PC-3 (cell line): ENCODE results near the gene CASKIN1.

ENCODE experiments used
- EZH2 ChIP-seq: fragments of 300-600 bp; sonication (generic); IDR thresholded peaks from one replicate; pipeline ENCODE4 v1.6.1; 2017; ENCODE audit warnings: antibody characterized with exemption, mild to moderate bottlenecking, low read length; ENCODE audit not compliant: unreplicated experiment
- EZH2phosphoT487 ChIP-seq: fragments of 300-600 bp; sonication (generic); IDR thresholded peaks from 2 replicates; pipeline ENCODE4 v1.6.1; 2018; ENCODE audit warnings: mild to moderate bottlenecking, antibody characterized with exemption, low read length, borderline replicate concordance
- TF ChIP-seq, protein P1 (sequence below): fragments of 300-600 bp; sonication (generic); conservative IDR thresholded peaks from 2 replicates; pipeline ENCODE4 v1.5.1; 2017; ENCODE audit warnings: antibody characterized with exemption, low read depth, mild to moderate bottlenecking, low read length

DNA sequence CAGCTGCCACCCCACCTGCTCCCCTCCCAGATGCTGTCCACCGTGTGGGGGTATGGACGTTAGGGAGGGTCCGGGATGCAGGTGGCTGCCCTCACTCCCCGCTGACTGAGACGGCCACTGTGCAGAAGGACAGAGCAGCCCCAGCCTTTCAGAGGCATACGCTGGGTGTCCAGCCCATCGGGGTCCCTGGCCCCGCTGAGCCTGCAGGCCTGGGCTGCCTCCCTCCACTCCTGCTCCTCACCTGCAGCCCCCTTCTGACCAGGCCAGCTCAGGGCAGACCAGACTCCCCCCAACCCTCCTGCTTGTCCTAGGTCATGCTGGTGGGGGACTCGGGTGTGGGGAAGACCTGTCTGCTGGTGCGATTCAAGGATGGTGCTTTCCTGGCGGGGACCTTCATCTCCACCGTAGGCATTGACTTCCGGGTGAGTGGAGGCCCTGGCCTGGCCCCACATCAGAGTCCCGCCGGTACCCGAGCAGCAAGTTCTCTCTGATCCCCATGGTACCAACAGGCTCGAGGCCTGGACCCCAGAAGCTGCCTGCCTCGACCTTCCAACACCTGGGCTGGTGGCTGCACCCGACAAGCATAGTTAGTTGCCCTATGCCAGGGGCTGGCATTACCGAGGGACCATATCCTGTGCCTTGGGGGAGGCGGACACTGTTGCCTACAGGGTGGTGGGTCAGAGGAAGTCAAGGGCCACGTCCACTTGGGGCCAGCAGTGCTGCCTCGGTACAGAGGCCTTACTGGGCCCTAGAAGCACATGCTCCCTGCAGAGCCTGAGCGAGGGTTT, 46.6 kb downstream of the CASKIN1 start:
- TF ChIP-seq, protein P1, sequence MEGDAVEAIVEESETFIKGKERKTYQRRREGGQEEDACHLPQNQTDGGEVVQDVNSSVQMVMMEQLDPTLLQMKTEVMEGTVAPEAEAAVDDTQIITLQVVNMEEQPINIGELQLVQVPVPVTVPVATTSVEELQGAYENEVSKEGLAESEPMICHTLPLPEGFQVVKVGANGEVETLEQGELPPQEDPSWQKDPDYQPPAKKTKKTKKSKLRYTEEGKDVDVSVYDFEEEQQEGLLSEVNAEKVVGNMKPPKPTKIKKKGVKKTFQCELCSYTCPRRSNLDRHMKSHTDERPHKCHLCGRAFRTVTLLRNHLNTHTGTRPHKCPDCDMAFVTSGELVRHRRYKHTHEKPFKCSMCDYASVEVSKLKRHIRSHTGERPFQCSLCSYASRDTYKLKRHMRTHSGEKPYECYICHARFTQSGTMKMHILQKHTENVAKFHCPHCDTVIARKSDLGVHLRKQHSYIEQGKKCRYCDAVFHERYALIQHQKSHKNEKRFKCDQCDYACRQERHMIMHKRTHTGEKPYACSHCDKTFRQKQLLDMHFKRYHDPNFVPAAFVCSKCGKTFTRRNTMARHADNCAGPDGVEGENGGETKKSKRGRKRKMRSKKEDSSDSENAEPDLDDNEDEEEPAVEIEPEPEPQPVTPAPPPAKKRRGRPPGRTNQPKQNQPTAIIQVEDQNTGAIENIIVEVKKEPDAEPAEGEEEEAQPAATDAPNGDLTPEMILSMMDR: no peak
- no peak for TF ChIP-seq EZH2
- TF ChIP-seq EZH2phosphoT487: no peak
